Caki2 (cell line): ENCODE measurements around the gene SLMAP. TPM values are rescaled to one million over a fixed set of nuclear protein-coding genes. Genes with fewer than 3 reads are reported as not detected.
"Not testable (repeated sequence)": the region's sequence is repeated elsewhere in the genome, so short reads cannot be mapped to it uniquely, and the experiment has no call there.

Source experiments
- DNase-seq: peaks from one replicate; pipeline ENCODE4 v3.0.0-alpha.2; 2015; ENCODE audit warnings: low read depth
- in situ Hi-C: cut with HindIII; loops from 2 replicates; pipeline ENCODE4 v1.10.0; 2016; ENCODE audit warnings: low sequenced_read_pairs, low pct_unique_long_range_greater_than_20kb, mixed read lengths
- total RNA-seq: library from RNA; depleted of rRNA; stranded (reverse); fragments of >200 nt; shearing (Covaris generic); gene quantifications from 2 replicates; pipeline ENCODE4 v1.2.3, GENCODE V29; 2014; ENCODE audit warnings: low replicate concordance

Gene SLMAP
- total RNA-seq, 1 experiment from 2014 or later, result 20.4 TPM

GRCh38 chr3:57855281-57855680, 99.2 kb downstream of the SLMAP start:
- in situ Hi-C loops, result no loop called here
- DNase-seq, result peak; percentile 12

GRCh38 chr3:57855943-57856342, 99.8 kb downstream of the SLMAP start:
- in situ Hi-C loops, result no loop called here
- no peak for DNase-seq

- in situ Hi-C loops, result no loop called here
- DNase-seq, result no peak
Observed at GRCh38 chr3:57856675-57857074, 100.6 kb downstream of the SLMAP start.

- in situ Hi-C loops, result no loop called here
- no peak for DNase-seq
Observed at GRCh38 chr3:57862894-57863293, 106.8 kb downstream of the SLMAP start.

- in situ Hi-C loops, result no loop called here
- DNase-seq, result no peak
Observed at GRCh38 chr3:57863380-57863779, 107.3 kb downstream of the SLMAP start.

GRCh38 chr3:57864853-57865252, 108.7 kb downstream of the SLMAP start:
- in situ Hi-C loops, result no loop called here

GRCh38 chr3:57869110-57869509, 113.0 kb downstream of the SLMAP start:
- DNase-seq, in situ Hi-C loops: not testable (repeated sequence)

More at GRCh38 chr3:57864853-57865252, 108.7 kb downstream of the SLMAP start:
- peak; percentile 17 for DNase-seq

- in situ Hi-C loops, result no loop called here
- DNase-seq, result no peak
Observed at GRCh38 chr3:57872606-57873005, 116.5 kb downstream of the SLMAP start.

GRCh38 chr3:57876632-57877031, 120.5 kb downstream of the SLMAP start:
- in situ Hi-C loops, result no loop called here
- DNase-seq, result no peak

- in situ Hi-C loops, result no loop called here
- no peak for DNase-seq
Observed at GRCh38 chr3:57877116-57877515, 121.0 kb downstream of the SLMAP start.

- in situ Hi-C loops, DNase-seq: not testable (repeated sequence)
Observed at GRCh38 chr3:57884436-57884835, 128.3 kb downstream of the SLMAP start.

GRCh38 chr3:57889807-57890206, 133.7 kb downstream of the SLMAP start:
- in situ Hi-C loops, result no loop called here
- peak; percentile 16 for DNase-seq

- in situ Hi-C loops, result no loop called here
- no peak for DNase-seq
Observed at GRCh38 chr3:57890874-57891273, 134.8 kb downstream of the SLMAP start.

GRCh38 chr3:57892423-57892822, 136.3 kb downstream of the SLMAP start:
- DNase-seq, result no peak
- in situ Hi-C loops, result no loop called here

- in situ Hi-C loops, result no loop called here
Observed at GRCh38 chr3:57893156-57893555, 137.0 kb downstream of the SLMAP start.

GRCh38 chr3:57893668-57894067, 137.6 kb downstream of the SLMAP start:
- DNase-seq, result no peak
- in situ Hi-C loops, result no loop called here

More at GRCh38 chr3:57893156-57893555, 137.0 kb downstream of the SLMAP start:
- no peak for DNase-seq

- no peak for DNase-seq
- in situ Hi-C loops, result no loop called here
Observed at GRCh38 chr3:57896031-57896430, 139.9 kb downstream of the SLMAP start.

- DNase-seq, result no peak
- in situ Hi-C loops, result no loop called here
Observed at GRCh38 chr3:57896691-57897090, 140.6 kb downstream of the SLMAP start.

- in situ Hi-C loops, result no loop called here
- no peak for DNase-seq
Observed at GRCh38 chr3:57900786-57901185, 144.7 kb downstream of the SLMAP start.

GRCh38 chr3:57903124-57903890, 147.2 kb downstream of the SLMAP start:
- in situ Hi-C loops, result no loop called here

More at GRCh38 chr3:57903124-57903890, 147.2 kb downstream of the SLMAP start:
- no peak for DNase-seq
